Osteocyte (in vitro differentiated cells): Measurements from ENCODE around the gene PPIF. TPM values are rescaled to one million over a fixed set of nuclear protein-coding genes. Genes with fewer than 3 reads are reported as not detected.

Source experiments
- DNase-seq: peaks from one replicate; pipeline ENCODE4 v3.0.0; 2021; ENCODE audit warnings: mixed read lengths; ENCODE audit not compliant: unreplicated experiment; ENCODE audit errors: extremely low spot score
- H3K27ac Mint-ChIP-seq: one replicate; pipeline ENCODE4 v1.8.0; 2021; ENCODE audit warnings: mild to moderate bottlenecking, mixed read lengths; ENCODE audit not compliant: unreplicated experiment
- H3K27me3 Mint-ChIP-seq: one replicate; pipeline ENCODE4 v1.8.0; 2021; ENCODE audit warnings: mixed read lengths; ENCODE audit not compliant: unreplicated experiment
- H3K36me3 Mint-ChIP-seq: one replicate; pipeline ENCODE4 v1.8.0; 2021; ENCODE audit warnings: mixed read lengths; ENCODE audit not compliant: unreplicated experiment
- H3K4me1 Mint-ChIP-seq: one replicate; pipeline ENCODE4 v1.8.0; 2021; ENCODE audit warnings: mixed read lengths; ENCODE audit not compliant: unreplicated experiment
- H3K4me3 Mint-ChIP-seq: one replicate; pipeline ENCODE4 v1.8.0; 2021; ENCODE audit warnings: mild to moderate bottlenecking, moderate library complexity, mixed read lengths; ENCODE audit not compliant: unreplicated experiment
- H3K9me3 Mint-ChIP-seq: one replicate; pipeline ENCODE4 v1.8.0; 2021; ENCODE audit warnings: mixed read lengths; ENCODE audit not compliant: unreplicated experiment
- CTCF ChIP-seq: fragments of 200-600 bp; sonication (generic); IDR thresholded peaks from 2 replicates; pipeline ENCODE4 v1.5.0; 2021; ENCODE audit warnings: antibody characterized with exemption, mild to moderate bottlenecking, moderate library complexity
- total RNA-seq: library from RNA; stranded (reverse); gene quantifications from 2 replicates; pipeline ENCODE4 v1.2.1, GENCODE V29; 2021

The PPIF gene
- total RNA-seq, 1 donor from 2014 or later = 17.0 TPM

DNA sequence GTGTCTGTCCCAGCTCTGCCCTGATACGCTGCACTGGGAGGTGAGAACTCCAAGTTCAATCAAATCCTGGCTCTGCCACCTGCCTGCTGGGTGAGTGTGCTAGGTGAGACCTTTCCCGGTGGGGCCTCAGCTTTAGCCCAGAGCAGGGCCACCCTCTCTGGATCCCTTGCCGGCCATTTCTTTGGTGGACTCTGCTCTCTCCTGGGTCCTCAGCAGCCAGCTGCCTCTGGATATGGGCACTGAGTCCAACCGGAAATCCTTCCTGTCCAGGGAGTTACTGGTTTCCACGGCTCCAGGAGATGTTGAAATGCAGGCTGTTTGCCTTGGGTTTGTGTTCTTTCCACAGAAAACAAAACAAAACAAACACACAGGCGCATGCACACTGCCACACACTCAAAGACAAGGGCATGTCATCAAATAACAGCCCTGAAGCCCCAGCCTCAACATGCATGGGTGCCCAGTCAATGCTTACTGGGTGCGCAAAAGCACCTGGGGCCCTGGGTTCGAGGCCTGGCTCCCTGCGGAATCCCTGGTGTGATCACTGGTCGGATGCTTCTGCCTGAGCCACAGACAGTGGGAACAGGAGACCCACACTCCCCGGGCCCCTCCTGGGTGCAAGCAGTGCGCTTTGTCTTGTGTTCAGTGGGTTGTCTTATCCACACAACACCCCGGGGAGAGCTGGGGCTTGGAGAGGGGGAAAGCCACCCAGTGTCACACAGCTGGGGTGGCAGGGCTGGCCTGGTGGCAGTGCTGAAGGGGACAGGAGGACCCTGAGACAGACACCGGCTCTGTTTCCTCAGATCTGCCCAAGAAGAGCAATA, 33.1 kb downstream of the PPIF start:
- no peak for TF ChIP-seq CTCF
- Mint-ChIP-seq H3K36me3 (peaks cover 3% of the 10 kb centered on the region), H3K4me1 (peaks cover 52% of the 10 kb centered on the region), H3K27me3 (no peaks in the 10 kb centered on the region), H3K4me3 (no peak overlapping the region), H3K9me3 (no peaks in the 10 kb centered on the region), H3K27ac (peak overlapping the region; percentile 78)
- DNase-seq = peak; percentile 82

DNA sequence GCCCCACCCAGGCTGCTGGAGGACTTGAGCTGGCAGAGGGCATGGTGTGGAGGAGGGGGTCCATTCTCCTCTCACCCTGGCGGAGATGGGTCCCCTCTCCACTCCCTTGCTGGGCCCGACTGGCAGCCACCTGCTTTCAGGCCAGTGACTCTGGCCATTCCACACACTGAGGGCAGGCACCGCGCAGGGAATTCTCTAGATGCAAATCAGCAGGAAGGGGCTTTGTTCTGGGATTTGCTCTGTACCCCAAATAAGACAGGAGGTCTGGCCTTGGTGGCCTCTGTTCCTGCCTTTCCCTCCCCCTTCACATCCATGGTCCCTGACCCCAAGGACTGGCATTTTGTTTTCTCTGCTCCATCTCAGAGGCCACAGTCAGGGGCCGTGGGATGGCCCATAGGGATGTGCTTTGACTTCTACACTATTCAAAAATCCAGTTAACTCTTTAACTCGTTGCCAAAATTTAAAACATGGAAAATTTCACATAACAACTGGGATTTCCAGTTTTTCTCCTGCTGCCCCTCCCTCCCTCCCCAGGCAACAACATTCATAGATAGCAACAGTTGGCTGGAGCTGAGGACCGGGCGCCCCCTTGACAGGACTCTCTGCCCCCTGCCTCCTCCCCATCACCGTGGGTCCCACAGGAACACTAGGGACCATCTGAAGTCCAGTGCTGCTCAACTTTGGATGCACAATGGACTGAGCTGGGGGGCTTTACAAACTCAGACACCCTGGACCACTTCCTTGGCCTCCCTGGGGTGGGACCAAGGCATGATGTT, 33.9 kb downstream of the PPIF start:
- Mint-ChIP-seq H3K36me3 (peaks cover 3% of the 10 kb centered on the region), H3K27ac (peak overlapping the region; percentile 90), H3K27me3 (no peaks in the 10 kb centered on the region), H3K4me3 (no peak overlapping the region), H3K9me3 (no peaks in the 10 kb centered on the region), H3K4me1 (peaks cover 47% of the 10 kb centered on the region)
- TF ChIP-seq CTCF = no peak
- DNase-seq = peak; percentile 81

DNA sequence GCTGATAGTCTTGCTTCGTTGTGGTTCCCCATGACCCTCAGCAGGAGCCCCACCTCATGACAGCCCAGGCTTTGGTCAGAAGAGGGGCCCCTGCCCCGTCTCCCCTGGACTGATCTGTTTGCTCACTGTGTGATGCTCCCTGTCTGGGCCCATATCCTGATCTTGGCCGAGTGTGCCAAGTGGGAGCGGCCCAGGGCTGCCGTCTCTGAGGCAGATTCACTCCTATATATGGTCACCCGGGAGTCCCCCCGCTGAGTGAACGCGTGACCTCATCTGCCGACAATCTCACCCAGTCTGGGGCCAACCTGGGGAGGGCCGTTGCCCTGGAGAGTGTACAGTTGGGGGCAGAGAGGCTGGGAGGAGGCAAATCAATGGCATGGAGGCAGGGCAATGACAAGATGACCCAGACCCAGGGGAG, 34.5 kb downstream of the PPIF start:
- H3K27me3 Mint-ChIP-seq = no peaks in the 10 kb centered on the region
- no peak for TF ChIP-seq CTCF
- peak overlapping the region; percentile 46 for H3K4me3 Mint-ChIP-seq
- DNase-seq = peak; percentile 87
- peak overlapping the region; percentile 90 for H3K27ac Mint-ChIP-seq
- H3K36me3 Mint-ChIP-seq = peaks cover 6% of the 10 kb centered on the region
- peaks cover 47% of the 10 kb centered on the region for H3K4me1 Mint-ChIP-seq
- H3K9me3 Mint-ChIP-seq = no peaks in the 10 kb centered on the region

DNA sequence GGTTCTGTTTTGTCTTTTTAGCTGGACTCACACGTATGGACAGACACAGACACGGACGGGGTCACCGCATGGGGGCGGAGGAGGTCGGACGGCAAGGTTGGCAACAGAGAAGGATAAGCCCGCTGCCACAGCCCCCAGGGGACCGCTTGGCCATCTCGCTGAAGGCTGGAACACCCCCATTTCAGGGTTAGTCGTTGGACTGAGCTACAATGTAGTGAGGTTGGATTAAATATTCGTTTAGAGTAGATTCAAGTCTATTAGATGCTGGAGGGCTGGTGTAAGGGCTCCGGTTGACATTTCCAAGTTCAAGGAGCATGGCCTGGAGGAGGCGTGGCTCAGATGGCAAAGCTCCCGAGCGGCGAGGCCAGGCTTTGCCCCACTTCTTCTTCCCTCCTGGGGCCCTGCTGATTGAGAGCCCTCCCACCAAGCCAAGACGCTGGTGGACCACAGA, 35.2 kb downstream of the PPIF start:
- Mint-ChIP-seq H3K4me3 (no peak overlapping the region), H3K9me3 (no peaks in the 10 kb centered on the region), H3K36me3 (peaks cover 6% of the 10 kb centered on the region), H3K4me1 (peaks cover 47% of the 10 kb centered on the region), H3K27ac (peak overlapping the region; percentile 90), H3K27me3 (no peaks in the 10 kb centered on the region)
- peak; percentile 75 for DNase-seq
- no peak for TF ChIP-seq CTCF
